Measurements from ENCODE around the gene PITRM1.
"Not testable (repeated sequence)": the region's sequence is repeated elsewhere in the genome, so short reads cannot be mapped to it uniquely, and the experiment has no call there.

Gene PITRM1

GRCh38 chr10:3197348-3198003 is 24.9 kb upstream of the PITRM1 start:
- peak; percentile 96 for DNase-seq (ENCODE audit: low read depth)

GRCh38 chr10:3196958-3197347 is 24.4 kb upstream of the PITRM1 start:
- no peak for DNase-seq (ENCODE audit: low read depth)

- DNase-seq (ENCODE audit: low read depth), result no peak
These were observed 23.9 kb upstream of the PITRM1 start for GRCh38 chr10:3196482-3196881.

GRCh38 chr10:3195726-3196125 is 23.1 kb upstream of the PITRM1 start:
- DNase-seq (ENCODE audit: low read depth), result no peak

- DNase-seq (ENCODE audit: low read depth), result no peak
These were observed 22.7 kb upstream of the PITRM1 start for GRCh38 chr10:3195286-3195685.

GRCh38 chr10:3194871-3195270 is 22.3 kb upstream of the PITRM1 start:
- DNase-seq (ENCODE audit: low read depth), result no peak

GRCh38 chr10:3193751-3194150 is 21.2 kb upstream of the PITRM1 start:
- DNase-seq (ENCODE audit: low read depth), result no peak

- peak; percentile 75 for DNase-seq (ENCODE audit: low read depth)
These were observed 20.5 kb upstream of the PITRM1 start for GRCh38 chr10:3192856-3193635.

GRCh38 chr10:3190817-3191216 is 18.2 kb upstream of the PITRM1 start:
- no peak for DNase-seq (ENCODE audit: low read depth)

GRCh38 chr10:3187229-3187628 is 14.6 kb upstream of the PITRM1 start:
- DNase-seq (ENCODE audit: low read depth), result not testable (repeated sequence)

- DNase-seq (ENCODE audit: low read depth), result no peak
These were observed 13.8 kb upstream of the PITRM1 start for GRCh38 chr10:3186368-3186767.

GRCh38 chr10:3185386-3185785 is 12.8 kb upstream of the PITRM1 start:
- DNase-seq (ENCODE audit: low read depth), result no peak

- DNase-seq (ENCODE audit: low read depth), result no peak
These were observed 7.9 kb upstream of the PITRM1 start for GRCh38 chr10:3180355-3181025.

- no peak for DNase-seq (ENCODE audit: low read depth)
These were observed 6.6 kb upstream of the PITRM1 start for GRCh38 chr10:3179174-3179573.

GRCh38 chr10:3178042-3178441 is 5.5 kb upstream of the PITRM1 start:
- DNase-seq (ENCODE audit: low read depth), result no peak

- DNase-seq (ENCODE audit: low read depth), result no peak
These were observed 743 bp upstream of the PITRM1 start for GRCh38 chr10:3173171-3173878.

- DNase-seq (ENCODE audit: low read depth), result peak; percentile 85
These were observed 519 bp downstream of the PITRM1 start for GRCh38 chr10:3172081-3172445.

- not testable (repeated sequence) for DNase-seq (ENCODE audit: low read depth)
These were observed 1.1 kb downstream of the PITRM1 start for GRCh38 chr10:3171488-3171887.

GRCh38 chr10:3169673-3170072 is 2.9 kb downstream of the PITRM1 start:
- DNase-seq (ENCODE audit: low read depth), result no peak

GRCh38 chr10:3169271-3169670 is 3.3 kb downstream of the PITRM1 start:
- no peak for DNase-seq (ENCODE audit: low read depth)

GRCh38 chr10:3167611-3168330 is 4.8 kb downstream of the PITRM1 start:
- DNase-seq (ENCODE audit: low read depth), result no peak
